IMR-90 (cell line): ENCODE measurements around the gene CHSY3. TPM values are rescaled to one million over a fixed set of nuclear protein-coding genes. Genes with fewer than 3 reads are reported as not detected.

Source experiments
- ATAC-seq: fragments of 200-7000 bp; cut with Tn5 transposase; 2 replicates; pipeline ENCODE4 v1.9.1; 2020; ENCODE audit warnings: low read depth, mild to moderate bottlenecking, moderate library complexity
- BruUV-seq: library from RNA; stranded (reverse); fragments of 400-500 nt; replicated peaks from 2 replicates; lab custom pipeline; 2021; lab: Mats Ljungman, UMichigan
- CTCF ChIA-PET: fragments of 300-600 bp; formaldehyde crosslinking; extraction: SDS; loops from one replicate; lab custom pipeline; 2021; ENCODE audit warnings: antibody characterized with exemption; lab: Yijun Ruan, JAX
- POLR2A ChIA-PET: fragments of 300-600 bp; sonication (Branson Sonifier 250); formaldehyde crosslinking; loops from one replicate; lab custom pipeline; 2022; ENCODE audit warnings: antibody characterized with exemption; ENCODE audit not compliant: unreplicated experiment; lab: Charles Lee
- DNase-seq: peaks from one replicate; pipeline ENCODE4 v3.0.0; 2013
- H2AFZ ChIP-seq: replicated peaks from 2 replicates; pipeline ENCODE3; 2013; ENCODE audit warnings: low read length, mild to moderate bottlenecking; ENCODE audit not compliant: poor library complexity
- H2AK5ac ChIP-seq: 2 replicates; pipeline ENCODE4 v1.6.1; 2013; ENCODE audit warnings: low read depth, low read length, inconsistent platforms
- H2AK9ac ChIP-seq: replicated peaks from 2 replicates; pipeline ENCODE3; 2013; ENCODE audit warnings: mild to moderate bottlenecking, low read depth, low read length, moderate library complexity; ENCODE audit not compliant: poor library complexity
- H2BK120ac ChIP-seq: 2 replicates; pipeline ENCODE4 v1.6.1; 2013; ENCODE audit warnings: low read depth, low read length, inconsistent platforms
- H2BK15ac ChIP-seq: 3 replicates; pipeline ENCODE4 v1.6.1; 2013; ENCODE audit warnings: low read depth, low read length, inconsistent platforms
- H2BK20ac ChIP-seq: 2 replicates; pipeline ENCODE4 v1.6.1; 2013; ENCODE audit warnings: low read depth, mild to moderate bottlenecking, inconsistent platforms, low read length, moderate library complexity
- H2BK5ac ChIP-seq: 2 replicates; pipeline ENCODE4 v1.6.1; 2013; ENCODE audit warnings: mild to moderate bottlenecking, low read depth, low read length, inconsistent platforms; ENCODE audit not compliant: poor library complexity, severe bottlenecking
- H3K14ac ChIP-seq: replicated peaks from 2 replicates; pipeline ENCODE4 v1.6.1; 2013; ENCODE audit warnings: low read depth, low read length, inconsistent platforms
- H3K18ac ChIP-seq: 2 replicates; pipeline ENCODE4 v1.6.1; 2013; ENCODE audit warnings: low read depth, low read length, control low read depth
- H3K23ac ChIP-seq: 2 replicates; pipeline ENCODE4 v1.6.1; 2013; ENCODE audit warnings: low read depth, low read length, inconsistent platforms
- H3K27ac ChIP-seq: 2 replicates; pipeline ENCODE4 v1.5.1; 2013; ENCODE audit warnings: mild to moderate bottlenecking, control low read depth, low read length; ENCODE audit not compliant: insufficient read depth
- H3K27me3 ChIP-seq: 2 replicates; pipeline ENCODE4 v1.6.1; 2013; ENCODE audit warnings: low read length; ENCODE audit not compliant: control insufficient read depth, insufficient read depth
- H3K36me3 ChIP-seq: 2 replicates; pipeline ENCODE4 v1.6.1; 2013; ENCODE audit warnings: low read length, mixed read lengths; ENCODE audit not compliant: control insufficient read depth, insufficient read depth
- H3K4ac ChIP-seq: 2 replicates; pipeline ENCODE4 v1.6.1; 2013; ENCODE audit warnings: low read depth, low read length, inconsistent platforms
- H3K4me1 ChIP-seq: 2 replicates; pipeline ENCODE4 v1.6.1; 2013; ENCODE audit warnings: low read length, mixed read lengths; ENCODE audit not compliant: control insufficient read depth, insufficient read depth
- H3K4me2 ChIP-seq: 2 replicates; pipeline ENCODE4 v1.6.1; 2013; ENCODE audit warnings: low read depth, mild to moderate bottlenecking, control low read depth, low read length, moderate library complexity
- H3K4me3 ChIP-seq: 2 replicates; pipeline ENCODE4 v1.5.1; 2013; ENCODE audit warnings: low read depth, mild to moderate bottlenecking, control low read depth, low read length, moderate library complexity; ENCODE audit not compliant: insufficient read depth
- H3K56ac ChIP-seq: 2 replicates; pipeline ENCODE4 v1.6.1; 2013; ENCODE audit warnings: low read length, inconsistent platforms; ENCODE audit not compliant: insufficient read depth; ENCODE audit errors: extremely low read depth
- H3K79me1 ChIP-seq, 2 experiments: 2 replicates each; pipeline ENCODE4 v1.6.1; 2013; ENCODE audit warnings: low read length in 2 of 2, inconsistent platforms in 1 of 2, low read depth in 1 of 2
- H3K9ac ChIP-seq: 2 replicates; pipeline ENCODE4 v1.6.1; 2013; ENCODE audit warnings: low read depth, low read length, control low read depth
- H3K9me1 ChIP-seq: 2 replicates; pipeline ENCODE4 v1.6.1; 2013; ENCODE audit warnings: low read length, inconsistent platforms; ENCODE audit not compliant: insufficient read depth
- H3K9me3 ChIP-seq: 2 replicates; pipeline ENCODE4 v1.6.1; 2013; ENCODE audit warnings: low read length; ENCODE audit not compliant: control insufficient read depth, insufficient read depth
- H4K20me1 ChIP-seq: 2 replicates; pipeline ENCODE4 v1.6.1; 2013; ENCODE audit warnings: low read length, inconsistent platforms; ENCODE audit not compliant: insufficient read depth
- H4K5ac ChIP-seq: 2 replicates; pipeline ENCODE4 v1.6.1; 2013; ENCODE audit warnings: mild to moderate bottlenecking, low read depth, low read length, control low read depth
- H4K8ac ChIP-seq, 2 experiments: 2 replicates each; pipeline ENCODE4 v1.6.1; 2013; ENCODE audit warnings: low read depth in 2 of 2, low read length in 2 of 2, control low read depth in 1 of 2, inconsistent platforms in 1 of 2
- H4K91ac ChIP-seq: 2 replicates; pipeline ENCODE4 v1.6.1; 2013; ENCODE audit warnings: low read depth, low read length, inconsistent platforms; ENCODE audit not compliant: insufficient read depth
- CHD1 ChIP-seq: IDR thresholded peaks from 2 replicates; pipeline ENCODE4 v1.6.1; 2012; ENCODE audit warnings: low read depth, low read length, improper control_type of control experiment
- ELK1 ChIP-seq: fragments of 150-350 bp; IDR thresholded peaks from 2 replicates; pipeline ENCODE4 v1.6.1; 2016; ENCODE audit warnings: low read depth, mild to moderate bottlenecking, low read length, moderate library complexity, borderline replicate concordance
- MAZ ChIP-seq: IDR thresholded peaks from 2 replicates; pipeline ENCODE4 v1.6.1; 2012; ENCODE audit warnings: low read depth, mild to moderate bottlenecking, low read length, improper control_type of control experiment, moderate library complexity, borderline replicate concordance
- MXI1 ChIP-seq: IDR thresholded peaks from 2 replicates; pipeline ENCODE4 v1.6.1; 2012; ENCODE audit warnings: low read depth, mild to moderate bottlenecking, low read length, moderate library complexity, borderline replicate concordance
- NFE2L2 ChIP-seq: fragments of 150-350 bp; IDR thresholded peaks from 2 replicates; pipeline ENCODE4 v1.6.1; 2016; ENCODE audit warnings: low read depth, mild to moderate bottlenecking, low read length
- RAD21 ChIP-seq: IDR thresholded peaks from 2 replicates; pipeline ENCODE4 v1.6.1; 2012; ENCODE audit warnings: low read length, improper control_type of control experiment
- RFX5 ChIP-seq: IDR thresholded peaks from 2 replicates; pipeline ENCODE4 v1.8.0; 2012; ENCODE audit warnings: low read depth, mild to moderate bottlenecking, low read length, moderate library complexity
- dilution Hi-C: fragments of 300-500 bp; cut with HindIII; formaldehyde crosslinking; loops from one replicate; pipeline ENCODE4 v1.14.3; 2018; ENCODE audit warnings: low sequenced_read_pairs; ENCODE audit not compliant: unreplicated experiment
- in situ Hi-C: fragments of 300-500 bp; cut with MboI; formaldehyde crosslinking; loops from 3 replicates; pipeline ENCODE4 v1.14.3; 2019; ENCODE audit warnings: low sequenced_read_pairs, inconsistent platforms, mixed read lengths
- intact Hi-C: fragments of 100-400 bp; cut with micrococcal nuclease; formaldehyde crosslinking; loops from 2 replicates; pipeline ENCODE4 v1.10.0; 2022
- polyA plus RNA-seq, 3 experiments: library from polyadenylated mRNA; depleted of rRNA; stranded (reverse); fragments of >200 nt; gene quantifications; 2 replicates each; pipeline ENCODE4 v1.2.3, GENCODE V29; 2012; ENCODE audit warnings: low replicate concordance in 1 of 3
- total RNA-seq: library from RNA; depleted of rRNA; stranded (reverse); fragments of >200 nt; gene quantifications from 2 replicates; pipeline ENCODE4 v1.2.3, GENCODE V29; 2012

CHSY3 gene
- total and polyA plus RNA-seq, 2 of the 4 experiments (the other 2 are of a cell fraction): 0.62 to 1.3 TPM

- Histone ChIP-seq H3K79me1 (no peaks in the 10 kb centered on the region), H3K9me1 (no peaks in the 10 kb centered on the region), H3K4ac (no peak overlapping the region), H4K20me1 (no peaks in the 10 kb centered on the region), H3K23ac (no peak overlapping the region), H2AFZ (no peak overlapping the region), H3K27ac (no peak overlapping the region), H3K18ac (no peak overlapping the region), H3K56ac (no peak overlapping the region), H4K5ac (no peak overlapping the region), H3K4me1 (no peaks in the 10 kb centered on the region), H2AK9ac (no peak overlapping the region), H3K14ac (no peak overlapping the region), H3K36me3 (no peaks in the 10 kb centered on the region), H3K4me2 (no peak overlapping the region), H3K4me3 (no peak overlapping the region), H3K9ac (no peak overlapping the region), H2BK15ac (no peak overlapping the region), H4K91ac (no peak overlapping the region), H3K27me3 (no peaks in the 10 kb centered on the region), H2BK120ac (no peak overlapping the region), H2BK5ac (no peak overlapping the region), H4K8ac (no peak overlapping the region), H2AK5ac (no peak overlapping the region), H3K9me3 (no peaks in the 10 kb centered on the region), H2BK20ac (no peak overlapping the region)
- POLR2A ChIA-PET: no interaction called here
- BruUV-seq: no TSS peak
- ATAC-seq (no peak), DNase-seq (no peak)
- intact Hi-C loops (no loop called here), in situ Hi-C loops (no loop called here), dilution Hi-C loops (no loop called here)
- CTCF ChIA-PET: no interaction called here
- TF ChIP-seq ELK1 (no peak), MAZ (no peak), RFX5 (no peak), NFE2L2 (no peak), RAD21 (no peak), MXI1 (no peak), CHD1 (no peak)
Observed at GRCh38 chr5:129945028-129945427, 40.8 kb downstream of the CHSY3 start.
